B cell (primary cell): ENCODE results near the gene LIN7B. TPM values are rescaled to one million over a fixed set of nuclear protein-coding genes. Genes with fewer than 3 reads are reported as not detected.

Source experiments
- ATAC-seq: fragments of 200-7000 bp; cut with Tn5 transposase; one replicate; pipeline ENCODE4 v1.10.0; 2021; ENCODE audit warnings: low read depth, mild to moderate bottlenecking, moderate number of reproducible peaks, moderate library complexity
- CTCF ChIA-PET: fragments of 350-600 bp; sonication (Branson Sonifier 250); formaldehyde crosslinking; loops from one replicate; lab custom pipeline; 2021; ENCODE audit warnings: antibody characterized with exemption, inconsistent platforms; lab: Charles Lee
- POLR2A ChIA-PET: fragments of 350-600 bp; sonication (Branson Sonifier 250); formaldehyde crosslinking; loops from one replicate; lab custom pipeline; 2021; ENCODE audit warnings: antibody characterized with exemption; lab: Charles Lee
- DNase-seq: peaks from one replicate; pipeline ENCODE4 v3.0.0; 2013
- H2AFZ ChIP-seq: 2 replicates; pipeline ENCODE4 v1.6.1; 2012; ENCODE audit warnings: mild to moderate bottlenecking, low read depth, low read length; ENCODE audit not compliant: insufficient read depth, poor library complexity, severe bottlenecking
- H3K27ac ChIP-seq, 2 donors: 1 replicate in 1 of 2; 2 replicates in 1 of 2; pipeline ENCODE4 v1.5.1; 2012 to 2013; ENCODE audit warnings: low read length in 2 of 2, mild to moderate bottlenecking in 2 of 2, moderate library complexity in 1 of 2
- H3K27me3 ChIP-seq, 4 experiments: fragments of 200-600 bp in 1 of 4; sonication (generic) in 1 of 4; replicated peaks in 1 of 4; 1 replicate in 2 of 4; 2 replicates in 2 of 4; pipeline versions ENCODE4 v1.6.1 to v1.7.0; 2013 to 2016; ENCODE audit warnings: low read length in 3 of 4, mild to moderate bottlenecking in 2 of 4, mixed read lengths in 1 of 4, moderate library complexity in 1 of 4; ENCODE audit not compliant: insufficient read depth in 4 of 4, control insufficient read depth in 3 of 4; ENCODE audit errors: control extremely low read depth in 1 of 4
- H3K36me3 ChIP-seq, 2 experiments: replicated peaks in 1 of 2; 1 replicate in 1 of 2; 2 replicates in 1 of 2; pipeline versions ENCODE4 v1.6.1 to v1.7.1; 2013; ENCODE audit warnings: low read length in 1 of 2; ENCODE audit not compliant: insufficient read depth in 2 of 2, control insufficient read depth in 1 of 2; ENCODE audit errors: control extremely low read depth in 1 of 2, extremely low read depth in 1 of 2
- H3K4me1 ChIP-seq, 2 donors: fragments of 200-600 bp in 1 of 2; sonication (generic) in 1 of 2; 1 replicate in 1 of 2; 2 replicates in 1 of 2; pipeline versions ENCODE4 v1.5.1 to v1.6.1; 2013 to 2017; ENCODE audit warnings: low read length in 2 of 2; ENCODE audit not compliant: control insufficient read depth in 2 of 2, insufficient read depth in 2 of 2
- H3K4me2 ChIP-seq: replicated peaks from 2 replicates; pipeline ENCODE3; 2012; ENCODE audit warnings: mild to moderate bottlenecking, low read depth, low read length; ENCODE audit not compliant: poor library complexity, severe bottlenecking
- H3K4me3 ChIP-seq, 5 experiments: fragments of 200-600 bp in 1 of 5; sonication (generic) in 1 of 5; 1 replicate in 3 of 5; 2 replicates in 2 of 5; pipeline versions ENCODE4 v1.5.1 to v1.7.0; 2011 to 2016; ENCODE audit warnings: low read length in 4 of 5, mild to moderate bottlenecking in 4 of 5, low read depth in 2 of 5, control low read depth in 1 of 5, moderate library complexity in 1 of 5; ENCODE audit not compliant: insufficient read depth in 1 of 5; ENCODE audit errors: control extremely low read depth in 1 of 5, extremely low read depth in 1 of 5
- H3K79me2 ChIP-seq: fragments of 200-600 bp; sonication (generic); one replicate; pipeline ENCODE4 v1.6.0; 2016; ENCODE audit warnings: low read length; ENCODE audit not compliant: control insufficient read depth, insufficient read depth
- H3K9ac ChIP-seq: fragments of 200-600 bp; sonication (generic); 2 replicates; pipeline ENCODE4 v1.6.1; 2017; ENCODE audit warnings: mild to moderate bottlenecking, low read length, moderate library complexity
- H3K9me3 ChIP-seq, 3 donors: one replicate each; pipeline versions ENCODE4 v1.6.1 to v1.7.1; 2013; ENCODE audit warnings: low read length in 2 of 3; ENCODE audit not compliant: control insufficient read depth in 2 of 3, insufficient read depth in 1 of 3; ENCODE audit errors: control extremely low read depth in 1 of 3
- H4K20me1 ChIP-seq: 2 replicates; pipeline ENCODE4 v1.6.0; 2012; ENCODE audit warnings: mild to moderate bottlenecking, low read length; ENCODE audit not compliant: insufficient read depth, control insufficient read depth, poor library complexity, severe bottlenecking
- H3K27ac Mint-ChIP-seq: one replicate; pipeline ENCODE4 v1.8.0; 2021; ENCODE audit warnings: mixed read lengths
- H3K27me3 Mint-ChIP-seq: one replicate; pipeline ENCODE4 v1.8.0; 2021; ENCODE audit warnings: mixed read lengths
- H3K4me1 Mint-ChIP-seq: one replicate; pipeline ENCODE4 v1.8.0; 2021; ENCODE audit warnings: mixed read lengths
- H3K4me3 Mint-ChIP-seq: one replicate; pipeline ENCODE4 v1.8.0; 2021; ENCODE audit warnings: mixed read lengths
- H3K9me3 Mint-ChIP-seq: one replicate; pipeline ENCODE4 v1.8.0; 2022; ENCODE audit warnings: mixed read lengths; ENCODE audit not compliant: insufficient read depth
- CTCF ChIP-seq: fragments of 200-600 bp; IDR thresholded peaks from one replicate; pipeline ENCODE4 v1.8.0; 2022; ENCODE audit warnings: antibody characterized with exemption, mild to moderate bottlenecking
- EZH2 ChIP-seq: IDR thresholded peaks from 2 replicates; pipeline ENCODE4 v1.6.1; 2012; ENCODE audit warnings: borderline replicate concordance, low read depth, mild to moderate bottlenecking, moderate library complexity, low read length; ENCODE audit not compliant: insufficient read depth, poor library complexity, severe bottlenecking
- WGBS: methylation state at CpG from one replicate; pipeline ENCODE4 v1.1.5; 2013; ENCODE audit warnings: missing lambda C conversion rate; ENCODE audit not compliant: insufficient coverage; 5-methylcytosine and 5-hydroxymethylcytosine counted together
- intact Hi-C: fragments of 100-400 bp; cut with micrococcal nuclease; formaldehyde crosslinking; loops from one replicate; pipeline ENCODE4 v1.10.0; 2022
- polyA plus RNA-seq: library from polyadenylated mRNA; depleted of rRNA; stranded (reverse); fragments of >200 nt; gene quantifications from 2 replicates; pipeline ENCODE4 v1.2.3, GENCODE V29; 2012
- total RNA-seq, 2 donors: library from RNA; stranded (reverse); fragments of 120-200 nt in 1 of 2; gene quantifications; 1 replicate in 1 of 2; 2 replicates in 1 of 2; pipeline versions ENCODE4 v1.2.3 to v1.2.4, GENCODE V29; 2013 to 2022

LIN7B gene
- total and polyA plus RNA-seq, 2 donors (not counting 1 experiment from before 2014, with no cell fraction given) = 7.4 to 12.4 TPM

- TF ChIP-seq CTCF = no peak
- no peak for TF ChIP-seq EZH2
- Histone ChIP-seq H3K4me2 (no peak overlapping the region), H3K79me2 (no peaks in the 10 kb centered on the region), H3K9me3 (peaks cover 0 to 20% (median 0%) of the 10 kb centered on the region in 3 donors), H3K27me3 (peaks cover 0 to 73% (median 35%) of the 10 kb centered on the region in 4 experiments), H4K20me1 (no peaks in the 10 kb centered on the region), H3K36me3 (no peaks in the 10 kb centered on the region), H3K4me3 (no peak overlapping the region), H3K27ac (no peak overlapping the region), H3K9ac (no peak overlapping the region), H3K4me1 (peaks cover 7 to 21% of the 10 kb centered on the region in 2 donors), H2AFZ (no peak overlapping the region)
- H3K4me1 Mint-ChIP-seq = peaks cover 15% of the 10 kb centered on the region
- CTCF ChIA-PET = interaction anchor here (1.0 to 1.3 kb wide), 2 partner anchors 29 to 36 kb away, joined by 4 read pairs; no protein-coding TSS in a partner anchor
- no peak for ATAC-seq
- H3K9me3 Mint-ChIP-seq = peaks cover 1% of the 10 kb centered on the region
- H3K4me3 Mint-ChIP-seq = no peak overlapping the region
- POLR2A ChIA-PET = no interaction called here
- H3K27ac Mint-ChIP-seq = no peak overlapping the region
- intact Hi-C loops = no loop called here
- 93% methylated on average over 9 of the region's 9 CpGs for WGBS
- H3K27me3 Mint-ChIP-seq = peaks cover 72% of the 10 kb centered on the region
- DNase-seq = no peak
Measured at GRCh38 chr19:49069026-49069425, 45.1 kb upstream of the LIN7B start.

- POLR2A ChIA-PET = interaction anchor here (0.5 kb wide), 1 partner anchor 255 kb away, joined by 3 read pairs; no protein-coding TSS in a partner anchor
- peaks cover 7 to 16% of the 10 kb centered on the region in 2 donors for H3K4me1 ChIP-seq
- no peaks in the 10 kb centered on the region for H3K36me3 ChIP-seq
- Mint-ChIP-seq H3K4me3 (peak overlapping the region; percentile 26), H3K9me3 (peaks cover 1% of the 10 kb centered on the region), H3K27me3 (peaks cover 77% of the 10 kb centered on the region), H3K27ac (no peak overlapping the region), H3K4me1 (peaks cover 14% of the 10 kb centered on the region)
- H3K4me2 ChIP-seq = no peak overlapping the region
- H3K9ac ChIP-seq = no peak overlapping the region
- WGBS = 93% methylated on average over 21 of the region's 21 CpGs
- H4K20me1 ChIP-seq = no peaks in the 10 kb centered on the region
- intact Hi-C loops = no loop called here
- CTCF ChIA-PET = interaction anchor here (0.8 to 1.5 kb wide), 3 partner anchors 12 to 138 kb away, joined by 3 to 5 read pairs (median 3); no protein-coding TSS in a partner anchor
- no peak overlapping the region for H3K4me3 ChIP-seq
- no peak overlapping the region for H3K27ac ChIP-seq
- H3K79me2 ChIP-seq = no peaks in the 10 kb centered on the region
- H2AFZ ChIP-seq = no peak overlapping the region
- DNase-seq (no peak), ATAC-seq (no peak)
- H3K27me3 ChIP-seq = peaks cover 0 to 72% (median 31%) of the 10 kb centered on the region in 4 experiments
- TF ChIP-seq CTCF = no peak
- TF ChIP-seq EZH2 = no peak
- H3K9me3 ChIP-seq = peaks cover 0 to 20% (median 0%) of the 10 kb centered on the region in 3 donors
Measured at GRCh38 chr19:49070416-49070815, 43.8 kb upstream of the LIN7B start.
